H9 (cell line): ENCODE measurements around the gene PPP1CC. TPM values are rescaled to one million over a fixed set of nuclear protein-coding genes. Genes with fewer than 3 reads are reported as not detected.

Experiments used
- DNase-seq: peaks from one replicate; pipeline ENCODE4 v3.0.0-alpha.2; 2017
- H2AFZ ChIP-seq: one replicate; pipeline ENCODE4 v1.6.1; 2013; ENCODE audit warnings: mild to moderate bottlenecking, low read length, control low read depth, moderate library complexity
- H2AK5ac ChIP-seq: 2 replicates; pipeline ENCODE4 v1.6.1; 2013; ENCODE audit warnings: low read length, control low read depth, mixed read lengths; ENCODE audit not compliant: insufficient read length
- H2BK120ac ChIP-seq: one replicate; pipeline ENCODE4 v1.6.1; 2013; ENCODE audit warnings: low read depth, mild to moderate bottlenecking, low read length, control low read depth, inconsistent platforms; ENCODE audit not compliant: poor library complexity, severe bottlenecking
- H2BK12ac ChIP-seq: 2 replicates; pipeline ENCODE4 v1.6.1; 2013; ENCODE audit warnings: low read length, control low read depth, mixed read lengths, low read depth; ENCODE audit not compliant: insufficient read length
- H2BK15ac ChIP-seq: 2 replicates; pipeline ENCODE4 v1.6.1; 2013; ENCODE audit warnings: low read depth, low read length, control low read depth
- H2BK20ac ChIP-seq: one replicate; pipeline ENCODE4 v1.6.1; 2013; ENCODE audit warnings: low read depth, mild to moderate bottlenecking, low read length, control low read depth, inconsistent platforms; ENCODE audit not compliant: poor library complexity, severe bottlenecking
- H2BK5ac ChIP-seq: 2 replicates; pipeline ENCODE4 v1.6.1; 2013; ENCODE audit warnings: low read length, control low read depth, mixed read lengths; ENCODE audit not compliant: insufficient read length
- H3K14ac ChIP-seq: 2 replicates; pipeline ENCODE4 v1.6.1; 2013; ENCODE audit warnings: low read length, control low read depth; ENCODE audit not compliant: insufficient read depth
- H3K18ac ChIP-seq: 2 replicates; pipeline ENCODE4 v1.6.1; 2013; ENCODE audit warnings: low read depth, mild to moderate bottlenecking, mixed read lengths, low read length, control low read depth; ENCODE audit not compliant: insufficient read length
- H3K23ac ChIP-seq: 2 replicates; pipeline ENCODE4 v1.6.1; 2013; ENCODE audit warnings: low read length, control low read depth, mixed read lengths, low read depth; ENCODE audit not compliant: insufficient read length
- H3K23me2 ChIP-seq: 2 replicates; pipeline ENCODE4 v1.6.1; 2013; ENCODE audit warnings: low read depth, mild to moderate bottlenecking, mixed read lengths, low read length, control low read depth; ENCODE audit not compliant: insufficient read length, poor library complexity, severe bottlenecking
- H3K27ac ChIP-seq: 2 replicates; pipeline ENCODE4 v1.5.1; 2013; ENCODE audit warnings: low read length, control low read depth, mixed read lengths, low read depth; ENCODE audit not compliant: insufficient read length
- H3K27me3 ChIP-seq: 2 replicates; pipeline ENCODE4 v1.6.1; 2013; ENCODE audit warnings: low read length, control low read depth, inconsistent platforms; ENCODE audit not compliant: insufficient read depth
- H3K4ac ChIP-seq: 2 replicates; pipeline ENCODE4 v1.6.1; 2013; ENCODE audit warnings: low read depth, mild to moderate bottlenecking, control low read depth, inconsistent platforms, low read length, moderate library complexity
- H3K4me1 ChIP-seq: 2 replicates; pipeline ENCODE4 v1.6.1; 2013; ENCODE audit warnings: low read length, control low read depth, inconsistent platforms; ENCODE audit not compliant: insufficient read depth
- H3K4me2 ChIP-seq: 2 replicates; pipeline ENCODE4 v1.6.1; 2013; ENCODE audit warnings: low read length, control low read depth, mixed read lengths; ENCODE audit not compliant: insufficient read length, insufficient read depth
- H3K56ac ChIP-seq: 2 replicates; pipeline ENCODE4 v1.6.1; 2013; ENCODE audit warnings: low read depth, mild to moderate bottlenecking, mixed read lengths, low read length, control low read depth; ENCODE audit not compliant: insufficient read length
- H3K79me1 ChIP-seq: 2 replicates; pipeline ENCODE4 v1.6.1; 2013; ENCODE audit warnings: low read depth, mild to moderate bottlenecking, moderate library complexity, low read length, control low read depth, inconsistent platforms; ENCODE audit not compliant: insufficient read depth, poor library complexity, severe bottlenecking
- H3K79me2 ChIP-seq: 2 replicates; pipeline ENCODE4 v1.6.1; 2013; ENCODE audit warnings: low read length, control low read depth, inconsistent platforms; ENCODE audit not compliant: insufficient read depth
- H3K9ac ChIP-seq: 2 replicates; pipeline ENCODE4 v1.6.1; 2013; ENCODE audit warnings: low read length, control low read depth, mixed read lengths; ENCODE audit not compliant: insufficient read length; ENCODE audit errors: extremely low read depth
- H3K9me3 ChIP-seq: one replicate; pipeline ENCODE4 v1.6.1; 2013; ENCODE audit warnings: low read depth, low read length, inconsistent platforms; ENCODE audit not compliant: control insufficient read depth
- H3T11ph ChIP-seq: one replicate; pipeline ENCODE4 v1.6.1; 2013; ENCODE audit warnings: mild to moderate bottlenecking, low read length, control low read depth, inconsistent platforms
- H4K20me1 ChIP-seq: one replicate; pipeline ENCODE4 v1.6.1; 2013; ENCODE audit not compliant: control insufficient read depth, insufficient read length, insufficient read depth
- H4K5ac ChIP-seq: 2 replicates; pipeline ENCODE4 v1.6.1; 2013; ENCODE audit warnings: low read depth, mild to moderate bottlenecking, mixed read lengths, low read length, control low read depth; ENCODE audit not compliant: insufficient read length
- H4K8ac ChIP-seq: replicated peaks from 2 replicates; pipeline ENCODE4 v1.6.1; 2013; ENCODE audit warnings: low read length, control low read depth, mixed read lengths, low read depth; ENCODE audit not compliant: insufficient read length
- H4K91ac ChIP-seq: 2 replicates; pipeline ENCODE4 v1.6.1; 2013; ENCODE audit warnings: low read depth, mild to moderate bottlenecking, moderate library complexity, mixed read lengths, low read length, control low read depth; ENCODE audit not compliant: insufficient read length
- H3K27ac Mint-ChIP-seq, 3 experiments: 2 replicates in 2 of 3; 3 replicates in 1 of 3; pipeline ENCODE4 v1.8.0; 2020 to 2021; ENCODE audit warnings: mixed read lengths in 3 of 3, mild to moderate bottlenecking in 1 of 3, moderate library complexity in 1 of 3
- H3K27me3 Mint-ChIP-seq: 2 replicates; pipeline ENCODE4 v1.8.0; 2021; ENCODE audit warnings: low read depth, mild to moderate bottlenecking, moderate library complexity, mixed read lengths
- H3K36me3 Mint-ChIP-seq, 3 experiments: 2 replicates in 2 of 3; 3 replicates in 1 of 3; pipeline ENCODE4 v1.8.0; 2020 to 2021; ENCODE audit warnings: low read depth in 3 of 3, mixed read lengths in 3 of 3; ENCODE audit not compliant: insufficient read depth in 1 of 3
- H3K4me1 Mint-ChIP-seq, 2 experiments: 2 replicates each; pipeline ENCODE4 v1.8.0; 2020; ENCODE audit warnings: mixed read lengths in 2 of 2
- H3K4me3 Mint-ChIP-seq, 2 experiments: 2 replicates in 1 of 2; 3 replicates in 1 of 2; pipeline ENCODE4 v1.8.0; 2020 to 2021; ENCODE audit warnings: mild to moderate bottlenecking in 2 of 2, mixed read lengths in 2 of 2, moderate library complexity in 1 of 2
- H3K9me3 Mint-ChIP-seq, 2 experiments: 2 replicates in 1 of 2; 3 replicates in 1 of 2; pipeline ENCODE4 v1.8.0; 2020; ENCODE audit warnings: mild to moderate bottlenecking in 2 of 2, mixed read lengths in 2 of 2, moderate library complexity in 1 of 2
- CTCF ChIP-seq: fragments of 200-600 bp; sonication (generic); conservative IDR thresholded peaks from 3 replicates; pipeline ENCODE4 v1.8.0; 2021; ENCODE audit warnings: antibody characterized with exemption, mild to moderate bottlenecking
- WGBS: extraction: QIAGEN DNeasy Blood & Tissue Kit; methylation state at CpG from one replicate; pipeline ENCODE4 v1.1.7; 2013; ENCODE audit warnings: missing lambda C conversion rate, low lambda C conversion rate, mixed read lengths; ENCODE audit not compliant: insufficient read length; ENCODE audit errors: extremely low coverage; 5-methylcytosine and 5-hydroxymethylcytosine counted together
- total RNA-seq: library from RNA; stranded (reverse); gene quantifications from 2 replicates; pipeline ENCODE4 v1.2.1, GENCODE V29; 2021

Gene PPP1CC
- total RNA-seq, 1 experiment from 2014 or later: 286 TPM

- no peaks in the 10 kb centered on the region for H3K4me1 Mint-ChIP-seq
- no peaks in the 10 kb centered on the region for H3K23me2 ChIP-seq
Observed at GRCh38 chr12:110718222-110718908, 24.3 kb downstream of the PPP1CC start.

More at GRCh38 chr12:110718222-110718908, 24.3 kb downstream of the PPP1CC start:
- no peak overlapping the region for H2AFZ ChIP-seq
- no peaks in the 10 kb centered on the region for H4K20me1 ChIP-seq
- no peak overlapping the region for H3K14ac ChIP-seq
- Mint-ChIP-seq H3K27me3 (no peaks in the 10 kb centered on the region), H3K27ac (peak overlapping the region in 1 of 3 experiments; percentile 48; a peak in 2 of 7 replicates), H3K9me3 (no peaks in the 10 kb centered on the region), H3K36me3 (peaks cover 42 to 63% (median 63%) of the 10 kb centered on the region in 3 experiments; a peak in 6 of 7 replicates), H3K4me3 (no peak overlapping the region)
- whole genome bisulfite sequencing: no CpG with 5 or more reads among the region's 7 CpGs
- H3K27me3 ChIP-seq: no peaks in the 10 kb centered on the region
- no peak overlapping the region for H4K8ac ChIP-seq
- no peak overlapping the region for H2BK5ac ChIP-seq
- H2BK15ac ChIP-seq: no peak overlapping the region
- no peak overlapping the region for H2AK5ac ChIP-seq
- no peak overlapping the region for H3K27ac ChIP-seq
- H2BK12ac ChIP-seq: no peak overlapping the region
- no peak overlapping the region for H4K5ac ChIP-seq
- no peaks in the 10 kb centered on the region for H3K79me2 ChIP-seq
- no peak overlapping the region for H3T11ph ChIP-seq
- H3K4ac ChIP-seq: no peak overlapping the region
- H3K4me1 ChIP-seq: no peaks in the 10 kb centered on the region
- H3K79me1 ChIP-seq: peaks cover 3% of the 10 kb centered on the region
- H3K23ac ChIP-seq: no peak overlapping the region
- no peak overlapping the region for H3K56ac ChIP-seq
- H3K9ac ChIP-seq: no peak overlapping the region
- no peak overlapping the region for H4K91ac ChIP-seq
- no peak overlapping the region for H2BK120ac ChIP-seq
- no peak overlapping the region for H3K4me2 ChIP-seq
- H2BK20ac ChIP-seq: no peak overlapping the region
- no peak overlapping the region for H3K18ac ChIP-seq
- no peak for DNase-seq
- no peak for TF ChIP-seq CTCF
- H3K9me3 ChIP-seq: no peaks in the 10 kb centered on the region
